Astrocyte of the spinal cord (primary cell): ENCODE results near the gene DGKB.

Source experiments
- DNase-seq: peaks from one replicate; pipeline ENCODE4 v3.0.0; 2011; ENCODE audit warnings: low read depth, low spot score
- H3K4me3 ChIP-seq: 2 replicates; pipeline ENCODE4 v1.5.1; 2011; ENCODE audit warnings: low read depth, mild to moderate bottlenecking, low read length, moderate library complexity
- in situ Hi-C: cut with HindIII; loops from 2 replicates; pipeline ENCODE4 v1.10.0; 2017; ENCODE audit warnings: low sequenced_read_pairs
- TF ChIP-seq, protein P1 (sequence below): IDR thresholded peaks from 2 replicates; pipeline ENCODE4 v1.5.1; 2012; ENCODE audit warnings: low read depth, mild to moderate bottlenecking, low read length, inconsistent platforms

Gene DGKB

DNA sequence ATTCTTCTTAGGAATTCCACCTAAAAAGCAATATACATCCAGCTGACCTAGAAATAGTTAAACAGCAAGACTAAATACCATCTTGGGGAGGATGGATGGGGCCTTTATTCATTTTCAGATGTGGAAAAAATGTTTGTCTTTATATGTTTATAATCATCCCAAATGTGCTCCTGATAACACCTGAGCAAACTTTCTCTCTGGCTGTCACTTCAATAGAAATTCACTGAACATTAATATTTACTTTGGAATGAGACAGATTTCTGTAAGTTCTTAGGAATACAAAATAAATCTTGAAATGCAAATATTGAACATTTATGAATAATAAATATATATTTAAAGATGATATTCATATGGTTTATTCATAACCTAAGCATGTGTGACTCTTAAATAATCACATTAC lies 185.4 kb downstream of the DGKB start:
- TF ChIP-seq, protein P1, sequence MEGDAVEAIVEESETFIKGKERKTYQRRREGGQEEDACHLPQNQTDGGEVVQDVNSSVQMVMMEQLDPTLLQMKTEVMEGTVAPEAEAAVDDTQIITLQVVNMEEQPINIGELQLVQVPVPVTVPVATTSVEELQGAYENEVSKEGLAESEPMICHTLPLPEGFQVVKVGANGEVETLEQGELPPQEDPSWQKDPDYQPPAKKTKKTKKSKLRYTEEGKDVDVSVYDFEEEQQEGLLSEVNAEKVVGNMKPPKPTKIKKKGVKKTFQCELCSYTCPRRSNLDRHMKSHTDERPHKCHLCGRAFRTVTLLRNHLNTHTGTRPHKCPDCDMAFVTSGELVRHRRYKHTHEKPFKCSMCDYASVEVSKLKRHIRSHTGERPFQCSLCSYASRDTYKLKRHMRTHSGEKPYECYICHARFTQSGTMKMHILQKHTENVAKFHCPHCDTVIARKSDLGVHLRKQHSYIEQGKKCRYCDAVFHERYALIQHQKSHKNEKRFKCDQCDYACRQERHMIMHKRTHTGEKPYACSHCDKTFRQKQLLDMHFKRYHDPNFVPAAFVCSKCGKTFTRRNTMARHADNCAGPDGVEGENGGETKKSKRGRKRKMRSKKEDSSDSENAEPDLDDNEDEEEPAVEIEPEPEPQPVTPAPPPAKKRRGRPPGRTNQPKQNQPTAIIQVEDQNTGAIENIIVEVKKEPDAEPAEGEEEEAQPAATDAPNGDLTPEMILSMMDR = no peak
- no peak for DNase-seq
- H3K4me3 ChIP-seq = no peak overlapping the region
- in situ Hi-C loops = no loop called here

DNA sequence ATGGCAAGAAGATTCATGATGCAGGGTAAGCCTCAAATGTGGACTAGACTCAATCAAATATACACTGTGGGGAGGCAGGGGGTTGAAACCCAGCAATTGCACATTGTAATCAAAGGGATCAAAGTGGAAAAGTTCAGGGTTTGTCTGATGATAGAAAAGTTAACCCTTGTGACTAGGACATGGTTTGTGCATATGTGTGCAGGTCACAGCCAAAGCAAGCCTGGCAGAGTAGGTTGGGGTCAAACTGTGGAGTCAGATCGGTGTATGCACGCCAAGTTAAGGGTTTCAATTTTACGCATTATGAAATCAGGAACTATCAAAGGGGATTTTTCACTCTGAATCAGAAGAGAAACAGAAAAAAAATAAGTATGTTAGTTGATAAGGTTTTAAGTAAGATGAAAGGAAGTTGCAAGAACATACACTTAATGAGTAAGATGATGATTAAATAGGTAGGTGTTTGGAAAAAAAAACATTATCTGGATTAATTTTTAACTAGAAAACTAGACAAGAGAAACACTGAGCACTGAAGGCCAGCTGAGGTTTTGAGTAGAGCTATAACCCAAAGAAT lies 188.3 kb downstream of the DGKB start:
- H3K4me3 ChIP-seq = no peak overlapping the region
- in situ Hi-C loops = no loop called here
- no peak for DNase-seq
- TF ChIP-seq, protein P1 = no peak

DNA sequence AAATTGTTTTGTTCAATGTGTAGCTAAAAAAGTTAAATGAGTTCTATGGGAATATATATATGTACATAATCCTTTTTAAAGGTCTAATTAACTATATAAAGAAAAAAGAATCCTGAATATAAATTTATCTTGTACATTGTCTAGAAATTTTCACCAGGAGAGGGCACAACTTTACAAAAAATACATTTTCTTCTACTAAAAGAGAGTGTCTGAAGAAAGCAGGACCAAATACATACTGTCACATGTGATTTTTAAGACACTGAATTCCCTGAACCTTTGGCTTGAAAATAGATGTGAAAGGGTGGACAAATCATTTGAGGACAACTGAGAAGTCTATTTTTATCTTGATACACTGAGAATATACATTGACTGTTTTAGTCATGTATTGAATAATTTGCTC lies 204.3 kb downstream of the DGKB start:
- H3K4me3 ChIP-seq = no peak overlapping the region
- DNase-seq = peak; percentile 24
- in situ Hi-C loops = no loop called here
- TF ChIP-seq, protein P1 = peak; percentile 10

GRCh38 chr7:14697684-14698083 lies 204.9 kb downstream of the DGKB start:
- in situ Hi-C loops = no loop called here
- DNase-seq = no peak
- TF ChIP-seq, protein P1 = no peak
- no peak overlapping the region for H3K4me3 ChIP-seq

GRCh38 chr7:14691597-14692203 lies 210.9 kb downstream of the DGKB start:
- in situ Hi-C loops = no loop called here
- no peak overlapping the region for H3K4me3 ChIP-seq
- DNase-seq = peak; percentile 48

GRCh38 chr7:14691034-14691433 lies 211.5 kb downstream of the DGKB start:
- no peak for DNase-seq
- no peak overlapping the region for H3K4me3 ChIP-seq
- in situ Hi-C loops = no loop called here
- TF ChIP-seq, protein P1 = no peak

More at GRCh38 chr7:14691597-14692203, 210.9 kb downstream of the DGKB start:
- TF ChIP-seq, protein P1 = peak; percentile 81
